Uterus (tissue), 4 donors: ENCODE data around the gene SELENOF. TPM values are rescaled to one million over a fixed set of nuclear protein-coding genes. Genes with fewer than 3 reads are reported as not detected.

Source experiments
- DNase-seq, 2 donors: peaks; one replicate each; pipeline ENCODE4 v3.0.0-alpha.2; 2019 to 2020
- H3K27ac ChIP-seq, 2 donors: fragments of 200-600 bp; sonication (generic); 1 replicate in 1 of 2; 2 replicates in 1 of 2; pipeline ENCODE4 v1.5.1; 2016 to 2018
- H3K27me3 ChIP-seq, 2 donors: fragments of 200-600 bp; sonication (generic); one replicate each; pipeline ENCODE4 v1.5.1; 2018 to 2019; ENCODE audit warnings: control low read depth in 1 of 2
- H3K36me3 ChIP-seq, 2 donors: fragments of 200-600 bp; sonication (generic); one replicate each; pipeline ENCODE4 v1.5.1; 2019; ENCODE audit warnings: control low read depth in 1 of 2
- H3K4me1 ChIP-seq, 2 donors: fragments of 200-600 bp; sonication (generic); one replicate each; pipeline ENCODE4 v1.5.1; 2018 to 2019; ENCODE audit warnings: control low read depth in 1 of 2
- H3K4me3 ChIP-seq, 2 donors: fragments of 200-600 bp; sonication (generic); 1 replicate in 1 of 2; 2 replicates in 1 of 2; pipeline ENCODE4 v1.5.1; 2018 to 2019; ENCODE audit warnings: mild to moderate bottlenecking in 1 of 2
- H3K9me3 ChIP-seq, 2 donors: fragments of 200-600 bp; sonication (generic); one replicate each; pipeline ENCODE4 v1.5.1; 2019; ENCODE audit warnings: control low read depth in 1 of 2
- CTCF ChIP-seq, 4 experiments: fragments of 200-600 bp in 2 of 4; fragments of 450-650 bp in 2 of 4; sonication (generic) in 2 of 4; IDR thresholded peaks; one replicate each; pipeline ENCODE4 v1.5.1; 2016 to 2019; ENCODE audit warnings: antibody characterized with exemption in 4 of 4, mild to moderate bottlenecking in 2 of 4, moderate library complexity in 1 of 4
- POLR2A ChIP-seq, 2 donors: fragments of 450-650 bp; IDR thresholded peaks; one replicate each; pipeline ENCODE4 v1.6.1; 2016; ENCODE audit warnings: antibody characterized with exemption in 2 of 2, mild to moderate bottlenecking in 1 of 2, moderate library complexity in 1 of 2
- intact Hi-C: fragments of 100-400 bp; cut with DNase I; formaldehyde crosslinking; loops from one replicate; pipeline ENCODE4 v1.15.1; 2023; ENCODE audit warnings: low total_unique reads
- total RNA-seq, 4 donors: library from RNA; depleted of rRNA in 3 of 4; stranded (reverse); fragments of >200 nt in 3 of 4; gene quantifications; one replicate each; pipeline versions ENCODE4 v1.1.0 to v1.2.4, GENCODE V29; 2014 to 2023
- donor health status: DM: yes; HTN: yes; CAD: no.

Gene SELENOF
- total RNA-seq, 4 donors from 2014 or later: 155 to 232 (median 209) TPM

- Histone ChIP-seq H3K27ac (no peak overlapping the region), H3K4me3 (no peak overlapping the region), H3K4me1 (no peaks in the 10 kb centered on the region), H3K9me3 (no peaks in the 10 kb centered on the region), H3K36me3 (no peaks in the 10 kb centered on the region), H3K27me3 (no peaks in the 10 kb centered on the region)
- intact Hi-C loops: no loop called here
- DNase-seq: no peak
- TF ChIP-seq POLR2A (IDR thresholded peaks at IDR 0.05) (no peak), CTCF (IDR thresholded peaks at IDR 0.05) (no peak)
Measured at GRCh38 chr1:86852782-86853408, 61.0 kb downstream of the SELENOF start.

- no peak overlapping the region for H3K4me3 ChIP-seq
- intact Hi-C loops: no loop called here
- TF ChIP-seq POLR2A (IDR thresholded peaks at IDR 0.05): no peak
- TF ChIP-seq CTCF (IDR thresholded peaks at IDR 0.05): no peak
Measured at GRCh38 chr1:86852289-86852688, 61.6 kb downstream of the SELENOF start.

GRCh38 chr1:86849756-86850155 is 64.2 kb downstream of the SELENOF start:
- no peaks in the 10 kb centered on the region for H3K9me3 ChIP-seq
- no peak for TF ChIP-seq POLR2A (IDR thresholded peaks at IDR 0.05)
- no peak for TF ChIP-seq CTCF (IDR thresholded peaks at IDR 0.05)
- H3K36me3 ChIP-seq: no peaks in the 10 kb centered on the region
- H3K27me3 ChIP-seq: no peaks in the 10 kb centered on the region
- H3K4me1 ChIP-seq: no peaks in the 10 kb centered on the region
- no peak for DNase-seq
- no peak overlapping the region for H3K27ac ChIP-seq
- intact Hi-C loops: no loop called here
- no peak overlapping the region for H3K4me3 ChIP-seq

More at GRCh38 chr1:86852289-86852688, 61.6 kb downstream of the SELENOF start:
- no peak for DNase-seq
- Histone ChIP-seq H3K27me3 (no peaks in the 10 kb centered on the region), H3K9me3 (no peaks in the 10 kb centered on the region), H3K4me1 (no peaks in the 10 kb centered on the region), H3K36me3 (no peaks in the 10 kb centered on the region), H3K27ac (no peak overlapping the region)

GRCh38 chr1:86848654-86849053 is 65.3 kb downstream of the SELENOF start:
- Histone ChIP-seq H3K27me3 (no peaks in the 10 kb centered on the region), H3K4me1 (no peaks in the 10 kb centered on the region), H3K36me3 (no peaks in the 10 kb centered on the region), H3K9me3 (no peaks in the 10 kb centered on the region), H3K4me3 (no peak overlapping the region), H3K27ac (no peak overlapping the region)
- no peak for TF ChIP-seq POLR2A (IDR thresholded peaks at IDR 0.05)
- no peak for TF ChIP-seq CTCF (IDR thresholded peaks at IDR 0.05)
- intact Hi-C loops: no loop called here
- no peak for DNase-seq

GRCh38 chr1:86846164-86846647 is 67.7 kb downstream of the SELENOF start:
- TF ChIP-seq CTCF (IDR thresholded peaks at IDR 0.05) (no peak), POLR2A (IDR thresholded peaks at IDR 0.05) (no peak)
- intact Hi-C loops: no loop called here
- Histone ChIP-seq H3K9me3 (no peaks in the 10 kb centered on the region), H3K27me3 (no peaks in the 10 kb centered on the region), H3K36me3 (no peaks in the 10 kb centered on the region), H3K27ac (no peak overlapping the region), H3K4me1 (no peaks in the 10 kb centered on the region), H3K4me3 (no peak overlapping the region)
- no peak for DNase-seq
